Measurements from ENCODE around the gene PIGQ.
"Not testable (repeated sequence)": the region's sequence is repeated elsewhere in the genome, so short reads cannot be mapped to it uniquely, and the experiment has no call there.

The PIGQ gene

DNA sequence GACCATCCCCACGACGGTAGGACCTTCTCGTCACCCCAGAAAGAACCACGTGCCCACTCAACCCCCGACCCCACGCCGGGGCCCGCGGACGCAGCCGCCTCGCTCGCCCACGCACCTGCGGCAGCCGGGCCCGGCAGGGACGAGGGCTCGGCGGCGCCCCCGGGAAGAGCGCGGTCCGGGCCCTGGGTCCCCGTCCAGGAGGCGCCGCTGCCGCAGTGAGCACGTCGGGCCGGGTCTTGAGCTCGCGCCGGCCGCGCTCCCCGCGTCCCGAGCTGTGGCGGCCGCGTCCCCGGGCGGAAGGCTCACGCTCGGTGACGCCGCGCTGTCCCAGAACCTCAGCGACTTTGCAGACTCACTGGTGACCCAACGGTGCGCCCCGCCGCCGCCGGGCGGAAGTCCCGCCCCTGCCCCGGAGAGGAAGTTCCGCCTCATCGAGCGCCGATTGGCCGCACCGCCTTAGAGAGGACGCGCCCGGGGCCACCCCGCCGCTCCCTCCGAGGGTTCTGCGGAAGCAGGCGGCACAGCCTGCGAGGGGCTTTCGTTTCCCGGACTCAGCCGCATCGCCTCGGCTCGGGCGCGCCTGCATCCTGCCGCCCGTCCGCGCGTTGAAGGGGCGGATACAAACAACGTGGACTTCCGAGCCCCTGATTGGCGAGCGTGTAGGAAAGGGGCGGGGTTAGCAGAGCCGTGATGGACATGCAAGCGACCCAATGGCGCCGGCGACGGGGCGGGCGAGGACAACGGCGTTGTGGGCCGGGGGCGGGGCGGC is 19.3 kb downstream of the PIGQ start:
- peak; percentile 98 for DNase-seq

DNA sequence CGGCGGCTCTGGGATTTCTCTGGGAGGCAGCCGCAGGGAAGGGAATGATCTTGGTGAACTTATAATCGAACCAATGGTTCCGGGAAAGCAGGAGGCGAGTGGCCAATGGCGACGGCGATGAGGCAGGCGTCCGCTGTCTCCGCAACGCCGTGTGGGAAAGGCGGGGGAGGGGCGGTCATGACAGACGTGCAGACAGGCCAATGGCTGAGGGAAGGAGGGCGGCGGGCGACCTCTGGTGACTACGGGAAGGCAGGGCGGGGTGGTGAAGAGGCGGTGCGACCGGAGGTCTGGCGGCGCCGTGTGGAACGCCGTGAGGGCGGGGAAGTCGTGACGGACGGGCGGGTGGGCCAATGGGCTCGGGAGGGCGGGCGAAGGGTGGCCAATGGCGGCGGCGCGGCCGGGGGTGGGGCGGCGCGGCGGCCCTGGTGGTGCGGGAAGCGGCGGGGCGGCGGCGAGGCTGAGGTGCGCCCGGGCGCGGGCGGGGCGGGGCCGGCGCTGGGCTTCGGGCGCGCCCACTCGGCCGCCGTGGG is 20.0 kb downstream of the PIGQ start, which contains the start of gene RAB40C:
RAB40C (plus strand) TSS at position 409 of the 530 bp plus-strand sequence. CDS start 226 bp downstream, outside the sequence.
- DNase-seq: peak; percentile 99

DNA sequence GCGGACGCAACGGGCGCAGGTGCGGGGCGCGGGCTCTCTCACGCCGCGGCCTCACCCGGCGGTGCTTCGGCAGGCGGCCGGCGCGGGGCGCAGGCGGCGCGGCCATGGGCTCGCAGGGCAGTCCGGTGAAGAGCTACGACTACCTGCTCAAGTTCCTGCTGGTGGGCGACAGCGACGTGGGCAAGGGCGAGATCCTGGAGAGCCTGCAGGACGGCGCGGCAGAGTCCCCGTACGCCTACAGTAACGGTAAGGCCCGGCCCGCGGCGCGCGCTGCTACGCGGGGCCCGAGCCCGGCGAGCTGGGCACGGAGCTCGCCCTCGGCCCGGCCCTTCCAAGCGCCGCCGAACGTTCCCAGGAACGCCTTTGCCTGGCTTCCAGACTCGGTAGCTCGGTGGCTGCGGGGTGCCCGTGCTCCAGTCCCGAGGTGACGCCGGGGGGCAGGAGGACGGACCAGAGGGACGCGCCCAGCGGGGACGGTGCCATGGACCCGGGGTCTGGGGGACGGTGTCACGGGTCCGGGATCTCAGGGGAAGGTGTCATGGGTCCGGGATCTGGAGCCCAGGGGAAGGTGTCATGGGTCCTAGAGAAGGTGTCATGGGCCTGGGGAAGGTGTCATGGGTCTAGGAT is 20.5 kb downstream of the PIGQ start:
- no peak for DNase-seq

DNA sequence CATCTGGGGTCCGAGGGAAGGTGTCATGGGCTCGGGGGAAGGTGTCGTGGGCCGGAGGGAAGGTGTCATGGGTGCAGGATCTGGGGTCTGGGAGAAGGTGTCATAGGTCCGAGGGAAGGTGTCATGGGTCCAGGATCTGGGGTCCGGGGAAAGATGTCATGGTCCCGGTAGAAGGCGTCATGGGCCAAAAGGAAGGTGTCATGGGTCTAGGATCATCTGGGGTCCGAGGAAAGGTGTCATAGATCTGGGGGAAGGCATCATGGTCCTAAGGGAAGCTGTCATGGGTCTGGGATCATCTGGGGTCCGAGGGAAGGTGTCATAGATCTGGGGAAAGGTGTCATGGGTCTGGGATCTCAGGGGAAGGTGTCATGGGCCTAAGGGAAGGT is 21.0 kb downstream of the PIGQ start:
- DNase-seq: no peak

DNA sequence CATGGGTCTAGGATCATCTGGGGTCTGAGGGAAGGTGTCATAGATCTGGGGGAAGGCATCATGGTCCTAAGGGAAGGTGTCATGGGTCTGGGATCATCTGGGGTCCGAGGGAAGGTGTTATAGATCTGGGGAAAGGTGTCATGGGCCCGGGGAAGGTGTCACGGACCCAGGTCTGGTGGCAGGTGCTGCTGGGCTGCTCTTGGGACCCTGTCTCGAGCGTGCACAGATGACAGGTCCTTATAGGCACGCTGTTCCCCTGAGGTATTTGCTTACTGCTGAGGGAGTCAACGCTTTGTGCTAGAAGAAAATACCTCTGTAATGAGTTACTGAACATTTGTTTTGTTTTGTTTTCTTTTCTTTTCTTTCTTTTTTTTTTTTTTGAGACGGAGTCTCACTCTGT is 21.5 kb downstream of the PIGQ start:
- no peak for DNase-seq

DNA sequence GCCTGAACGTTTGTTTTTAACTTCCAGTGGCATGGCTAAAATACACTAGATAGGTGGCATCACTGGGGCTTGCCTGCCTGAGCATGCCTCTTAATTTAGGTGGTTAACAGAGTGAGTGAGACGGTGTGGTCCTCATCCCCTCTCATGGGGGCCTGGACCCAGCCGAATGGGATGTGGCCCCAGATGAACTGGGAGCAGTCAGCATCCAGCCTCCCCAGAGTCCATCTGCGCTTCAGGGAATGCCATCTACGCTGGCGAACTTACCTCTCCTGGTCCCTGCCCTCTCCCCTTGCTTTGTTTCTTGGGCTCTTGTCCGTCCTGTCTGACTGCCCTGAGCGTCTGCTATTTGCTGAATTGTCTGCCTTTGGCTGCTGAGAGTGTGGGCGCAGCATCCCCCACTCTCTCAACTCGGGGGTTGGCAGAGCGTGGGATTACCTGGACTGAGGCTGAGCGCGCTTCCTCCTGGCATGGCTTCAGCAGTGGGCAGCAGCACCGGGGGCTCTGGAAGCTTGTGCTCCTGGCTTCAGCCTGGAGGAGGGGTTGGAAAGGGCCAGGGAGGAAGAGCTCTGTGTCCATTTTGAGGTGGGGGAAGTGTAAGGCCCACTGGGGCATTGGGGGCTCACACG is 22.2 kb downstream of the PIGQ start:
- DNase-seq: no peak

DNA sequence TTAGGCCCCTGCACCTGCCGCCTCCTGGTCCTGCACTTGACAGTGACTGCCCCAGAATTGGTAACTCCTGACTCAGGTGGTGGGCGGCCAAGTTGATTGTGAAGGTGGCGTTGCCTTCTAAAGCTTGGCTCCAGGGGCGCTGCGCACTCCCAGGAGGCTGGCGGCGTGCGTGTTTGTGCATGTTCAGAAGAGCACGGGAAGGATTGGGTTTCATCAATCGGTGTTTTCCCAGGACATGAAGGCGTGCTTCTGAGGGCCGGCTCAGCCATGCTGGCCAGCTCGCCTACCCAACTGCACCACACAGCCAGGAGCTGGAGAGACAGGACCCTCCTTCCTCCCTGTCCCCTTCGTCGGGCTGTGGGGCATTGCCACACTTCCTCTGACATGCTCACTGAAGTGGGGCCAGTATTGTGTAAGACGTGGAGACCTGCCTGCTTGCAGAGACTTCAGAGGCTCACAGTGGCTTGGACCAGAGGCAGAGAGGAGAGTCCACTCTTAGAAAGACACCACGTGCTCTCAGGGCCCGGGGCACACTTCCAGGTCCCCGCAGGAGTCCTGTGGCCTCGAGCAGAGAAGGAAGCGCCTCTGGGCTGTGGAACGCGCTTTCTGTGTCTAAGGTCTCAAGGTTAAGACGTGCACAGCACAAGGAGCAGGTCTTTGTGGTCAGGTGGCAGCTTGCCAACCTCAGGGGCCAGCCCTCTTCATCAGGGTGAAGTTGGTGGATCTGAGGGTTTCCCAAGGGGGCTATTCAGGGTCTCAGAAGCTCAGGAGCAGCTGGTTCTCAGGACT is 22.9 kb downstream of the PIGQ start:
- no peak for DNase-seq

DNA sequence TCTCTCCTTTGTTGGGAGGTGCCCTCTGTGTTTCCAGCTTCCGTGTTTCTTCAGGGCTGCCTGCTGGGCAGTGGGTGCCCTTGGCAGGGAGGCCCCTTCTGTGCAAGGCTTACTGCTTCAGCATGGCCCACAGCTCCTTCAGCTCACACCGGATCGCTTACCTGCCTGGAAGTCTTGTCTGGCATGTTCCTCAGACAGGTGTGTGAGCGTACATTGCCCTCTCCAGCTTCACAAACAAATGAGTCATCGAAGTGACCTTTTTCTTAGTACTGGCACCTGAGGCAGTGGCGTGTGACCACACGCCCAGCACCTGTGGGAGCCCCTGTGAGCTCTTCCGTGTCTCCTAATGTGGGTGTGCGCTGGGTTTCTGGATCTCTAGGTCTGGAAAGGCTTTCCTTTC is 23.6 kb downstream of the PIGQ start:
- DNase-seq: no peak

DNA sequence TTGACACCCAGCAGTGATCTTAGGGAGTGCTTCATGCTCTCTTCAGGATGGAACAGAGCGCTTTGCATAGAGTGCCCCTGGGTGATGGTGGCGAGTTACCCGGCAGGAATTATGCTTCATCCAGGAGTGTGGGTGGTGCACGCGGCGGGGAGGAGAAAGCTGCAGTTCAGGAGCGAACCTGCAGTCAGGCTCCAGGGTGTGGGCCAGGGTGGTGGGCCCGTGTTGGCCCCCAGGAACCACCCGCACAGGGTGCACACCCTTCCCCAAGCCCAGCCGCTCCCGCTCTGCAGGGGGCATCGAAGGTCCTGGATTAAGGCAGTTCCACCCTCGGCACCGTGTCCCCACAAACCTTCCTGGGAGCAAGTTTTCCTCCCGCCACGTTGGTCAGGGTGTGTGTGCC is 24.0 kb downstream of the PIGQ start:
- DNase-seq: no peak

DNA sequence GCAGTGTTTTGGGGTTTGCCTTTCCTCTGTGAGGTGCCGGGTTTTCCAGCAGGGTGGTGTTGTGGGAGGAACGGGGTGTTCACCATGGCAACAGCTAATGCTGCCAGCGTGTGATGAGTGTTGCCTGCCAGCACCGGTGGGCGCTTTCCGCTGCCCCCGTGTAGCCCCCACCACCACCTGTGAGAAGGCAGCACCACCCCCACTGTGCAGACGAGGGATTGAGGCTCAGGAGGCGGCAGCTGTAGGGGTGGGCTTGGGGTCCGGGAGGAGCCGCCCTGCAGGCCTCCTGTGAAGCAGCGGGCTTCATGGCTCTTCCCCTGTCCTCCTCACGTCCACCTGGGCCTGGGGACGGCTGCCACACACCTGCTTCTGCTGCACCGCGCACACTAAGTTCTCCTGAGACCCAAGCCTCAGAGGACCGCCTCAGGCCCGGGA is 25.3 kb downstream of the PIGQ start:
- DNase-seq: no peak

DNA sequence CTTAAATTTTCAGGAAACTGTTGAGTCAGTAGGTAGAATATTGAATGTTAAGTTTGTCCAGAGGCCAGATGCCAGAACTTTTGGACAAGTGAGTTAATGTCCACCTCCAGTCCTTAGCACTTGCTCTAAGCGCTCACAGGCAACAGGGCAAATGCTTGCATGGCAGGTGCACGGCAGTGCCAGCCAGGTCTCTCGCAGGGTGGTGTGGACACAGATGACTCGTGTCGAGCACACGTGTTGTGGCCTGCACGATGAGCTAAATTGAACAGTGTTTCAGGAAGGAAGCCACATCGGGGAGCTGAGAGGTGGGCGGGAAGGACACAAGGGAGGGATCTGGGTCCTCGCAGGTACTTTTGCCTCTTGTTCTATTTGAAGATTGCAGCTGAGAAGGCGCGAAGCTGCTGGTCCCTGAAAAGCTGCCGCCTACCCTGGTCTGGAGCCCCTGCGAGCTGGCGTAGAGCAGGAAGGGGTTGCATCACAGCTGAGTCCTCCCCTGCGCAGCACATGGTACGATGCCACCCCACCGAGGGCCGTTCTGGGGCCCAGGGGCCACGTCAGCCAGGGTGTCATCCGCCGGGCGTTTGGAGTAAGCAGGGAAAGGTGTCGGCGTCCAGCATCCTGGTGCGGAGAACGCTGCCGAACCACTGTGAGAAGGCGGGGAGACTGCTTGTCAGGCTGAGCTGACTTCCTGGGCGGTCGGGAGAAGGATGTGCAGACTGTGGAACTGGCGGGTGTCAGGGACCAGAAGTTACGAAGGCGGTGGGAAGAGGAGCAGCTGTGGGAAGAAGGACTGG is 26.4 kb downstream of the PIGQ start:
- DNase-seq: no peak

DNA sequence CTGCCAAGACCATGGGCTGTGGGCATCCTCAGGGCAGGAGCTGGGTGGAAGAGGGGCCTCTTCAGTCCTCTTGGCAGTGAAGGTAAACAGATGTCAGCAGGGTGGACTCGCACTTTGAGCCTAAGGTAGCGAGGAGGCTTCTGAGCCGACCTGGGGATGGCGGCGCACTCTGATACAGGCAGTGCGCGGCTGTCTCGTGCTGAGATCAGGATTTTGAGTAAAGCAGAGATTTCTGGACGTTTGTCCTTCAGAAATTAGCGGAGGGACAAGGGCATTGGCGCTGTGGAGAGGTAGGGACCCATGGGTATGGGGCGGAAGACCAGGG is 26.9 kb downstream of the PIGQ start:
- DNase-seq: no peak

DNA sequence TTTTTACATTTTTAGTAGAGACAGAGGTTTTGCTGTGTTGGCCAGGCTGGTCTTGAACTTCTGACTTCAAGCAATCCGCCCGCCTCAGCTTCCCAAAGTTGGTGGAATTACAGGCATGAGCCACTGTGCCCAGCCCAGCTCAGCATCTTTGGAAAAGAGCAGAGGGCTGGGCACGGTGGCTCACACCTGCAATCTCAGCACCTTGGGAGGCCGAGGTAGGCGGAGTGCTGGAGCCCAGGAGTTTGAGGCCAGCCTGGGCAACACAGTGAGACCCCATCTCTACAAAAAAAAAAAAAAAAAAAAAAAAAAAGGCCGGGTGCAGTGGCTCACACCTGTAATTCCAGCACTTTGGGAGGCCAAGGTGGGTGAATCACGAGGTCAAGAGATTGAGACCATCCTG is 27.9 kb downstream of the PIGQ start:
- DNase-seq: not testable (repeated sequence)

DNA sequence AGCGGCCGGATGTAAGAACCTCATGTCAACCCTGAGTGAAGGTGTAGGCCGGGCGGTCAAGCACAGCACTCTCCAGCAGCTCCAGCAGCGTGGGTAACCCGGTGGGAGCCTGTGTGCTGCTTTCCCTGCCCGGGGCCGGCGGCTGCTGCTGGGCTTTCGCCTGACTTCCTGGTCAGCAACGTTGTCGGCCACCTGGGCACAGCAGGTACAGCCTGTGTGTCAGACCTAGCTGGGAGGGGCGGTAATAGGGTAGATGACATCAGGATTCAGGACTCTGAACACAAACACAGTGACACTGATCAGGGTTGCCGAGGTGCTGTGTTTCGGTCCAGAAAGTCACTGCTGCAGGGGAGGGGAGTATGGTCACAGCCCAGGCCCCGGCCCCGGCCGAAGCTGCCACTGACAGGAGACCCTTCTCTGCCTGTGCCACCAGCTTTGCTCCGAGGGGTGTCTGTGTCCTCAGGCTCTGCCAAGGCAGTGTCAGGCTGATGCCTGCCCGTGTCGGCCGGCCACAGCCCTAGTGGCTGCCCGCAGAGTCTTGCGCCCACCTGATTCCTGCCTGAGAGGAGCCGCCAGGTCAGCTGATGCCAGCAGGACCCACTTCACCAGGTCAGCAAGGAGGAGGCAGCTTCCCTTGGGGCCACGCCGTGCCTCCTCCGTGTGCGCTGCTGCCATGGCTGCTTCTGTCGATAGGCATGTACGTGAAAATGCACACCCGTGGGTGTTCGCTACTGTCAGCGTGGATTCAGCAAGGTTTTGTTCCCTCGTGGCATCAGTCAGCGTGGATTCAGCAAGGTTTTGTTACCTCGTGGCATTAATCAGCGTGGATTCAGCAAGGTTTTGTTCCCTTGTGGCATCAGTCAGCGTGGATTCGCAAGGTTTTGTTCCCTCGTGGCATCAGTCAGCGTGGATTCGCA is 29.3 kb downstream of the PIGQ start:
- DNase-seq: no peak

DNA sequence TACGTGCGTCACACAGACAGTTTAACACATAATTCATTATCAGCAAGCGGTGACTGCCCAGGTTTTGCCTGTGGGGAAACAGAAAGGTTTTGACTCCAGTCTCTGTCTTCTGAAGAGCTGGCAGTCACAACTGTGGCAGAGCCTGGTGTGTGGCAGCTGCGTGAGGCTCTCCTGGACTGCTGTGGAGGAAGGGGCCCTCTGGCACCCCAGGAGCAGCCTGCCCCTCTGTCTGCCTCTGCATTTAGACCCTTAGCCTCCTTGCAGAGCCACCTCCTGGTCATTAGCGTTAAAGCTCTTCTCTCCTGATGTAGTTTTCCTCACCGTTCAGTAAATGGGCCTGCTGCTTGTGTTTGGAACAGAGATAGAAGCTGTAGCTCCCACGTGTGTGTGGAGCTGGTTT is 31.0 kb downstream of the PIGQ start:
- no peak for DNase-seq

DNA sequence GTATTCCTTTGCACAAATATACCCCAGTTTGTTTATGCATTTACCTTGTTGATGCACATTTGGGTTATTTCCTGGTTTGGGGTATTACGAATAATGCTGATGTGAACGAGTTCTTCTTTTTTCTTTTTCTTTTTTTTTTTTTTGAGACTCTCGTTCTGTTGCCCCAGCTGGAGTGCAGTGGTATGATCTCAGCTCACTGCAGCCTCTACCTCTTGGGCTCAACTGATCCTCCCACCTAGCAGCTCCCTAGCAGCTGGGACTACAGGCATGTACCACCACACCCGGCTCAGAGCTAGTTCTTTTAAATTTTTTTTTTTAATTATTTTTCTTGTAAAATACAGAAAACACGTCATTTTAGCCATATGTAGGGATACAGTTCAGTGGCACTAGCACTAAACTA is 34.2 kb downstream of the PIGQ start:
- DNase-seq: no peak

DNA sequence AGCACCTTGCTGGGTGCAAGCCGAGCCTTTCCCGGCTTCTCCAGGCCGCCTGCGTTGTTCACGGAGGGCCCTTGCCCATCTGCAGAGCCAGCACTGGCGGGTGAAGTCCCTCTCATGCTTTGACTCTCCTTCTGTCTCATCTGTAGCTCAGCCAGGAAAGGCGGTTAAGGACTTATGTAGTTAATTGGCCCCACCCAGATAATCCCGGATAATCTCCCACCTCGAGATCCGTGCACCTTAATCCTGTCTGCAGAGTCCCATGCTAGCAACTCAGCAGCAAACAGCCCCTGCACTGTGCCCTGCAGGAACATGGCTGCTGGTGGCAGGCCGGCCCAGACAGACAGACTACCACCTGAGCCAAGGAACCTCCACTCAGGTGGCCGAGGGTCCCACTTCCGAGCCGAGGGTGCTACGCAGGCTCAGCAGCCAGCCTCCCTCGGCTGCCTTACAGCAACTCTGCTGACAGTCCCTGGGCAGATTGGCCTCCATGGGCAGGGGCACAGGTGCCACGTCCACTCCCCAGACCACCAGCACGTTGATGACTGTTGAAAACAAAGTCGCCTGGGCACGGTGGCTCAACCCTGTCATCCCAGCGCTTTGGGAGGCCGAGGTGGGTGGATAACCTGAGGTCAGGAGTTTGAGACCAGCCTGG is 37.0 kb downstream of the PIGQ start:
- no peak for DNase-seq

DNA sequence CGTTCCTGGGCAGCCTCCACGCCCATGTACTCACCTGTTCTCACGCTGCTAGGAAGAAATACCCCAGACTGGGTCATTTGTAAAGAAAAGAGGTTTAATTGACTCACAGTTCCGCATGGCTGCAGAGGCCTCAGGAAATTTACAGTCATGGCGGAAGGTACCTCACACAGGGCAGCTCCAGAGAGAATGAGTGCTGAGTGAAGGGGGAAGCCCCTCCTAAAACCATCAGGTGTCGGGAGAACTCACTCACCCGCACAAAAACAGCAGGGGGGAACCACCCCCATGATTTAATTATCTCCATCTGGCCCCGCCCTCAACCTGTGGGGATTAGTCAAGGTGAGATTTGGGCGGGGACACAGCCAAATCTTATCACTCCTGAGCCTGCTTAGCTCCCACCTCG is 38.3 kb downstream of the PIGQ start:
- peak; percentile 30 for DNase-seq

DNA sequence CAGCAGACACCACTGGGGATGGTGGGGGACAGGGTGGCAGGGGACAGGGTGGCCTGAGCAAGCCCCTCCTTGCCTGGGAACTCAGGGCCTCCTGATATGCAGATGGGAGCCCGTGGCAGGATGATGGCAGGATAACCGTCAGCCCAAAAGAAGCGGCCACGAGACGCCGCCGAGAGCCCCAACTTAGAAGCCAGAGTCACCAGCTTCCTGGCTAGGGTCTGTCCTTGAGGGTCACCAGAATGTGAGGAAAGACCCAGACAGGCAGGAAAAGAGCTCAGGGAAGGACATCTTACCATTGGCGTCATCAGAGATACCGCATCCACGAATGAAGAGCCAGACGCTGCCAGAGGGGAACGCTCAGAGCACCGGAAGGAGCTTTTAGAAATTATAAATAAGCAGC is 39.5 kb downstream of the PIGQ start:
- DNase-seq: no peak

DNA sequence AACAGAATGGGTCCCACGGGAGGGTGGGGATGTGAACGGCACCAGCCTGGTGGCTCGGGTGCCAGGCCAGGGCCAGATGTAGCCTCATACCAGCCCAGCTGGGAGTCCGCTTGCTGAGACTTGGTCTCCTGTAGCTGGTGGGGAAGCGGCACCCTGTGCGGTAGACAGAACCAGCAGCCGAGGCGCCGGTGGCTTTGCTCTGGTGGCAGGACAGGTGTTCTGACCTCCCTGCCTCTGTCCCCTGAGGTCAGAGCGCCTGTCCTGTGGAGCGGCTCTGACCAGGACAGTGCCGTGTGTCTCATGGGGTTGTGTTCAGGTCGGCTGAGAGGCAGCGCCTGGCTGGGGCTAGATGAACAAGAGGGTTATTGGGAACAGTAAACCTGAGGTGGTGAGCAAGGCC is 40.2 kb downstream of the PIGQ start:
- no peak for DNase-seq

Measured in activated CD4-positive, alpha-beta T cell treated with anti-CD3 and anti-CD28 coated beads, Interleukin-10, Interleukin-2, amounts not matched to agents 100 ng/mL and 50 ng/mL, durations not matched to agents 16 hours and 8 hours (primary cell).